HG03045 (cell line): ENCODE results near the gene MEFV.
"Not testable (repeated sequence)": the region's sequence is repeated elsewhere in the genome, so short reads cannot be mapped to it uniquely, and the experiment has no call there.

Experiments used
- ATAC-seq: cut with Tn5 transposase; IDR thresholded peaks from one replicate; pipeline ENCODE4 v1.9.1; 2021; ENCODE audit warnings: mild to moderate bottlenecking, moderate library complexity; ENCODE audit not compliant: unreplicated experiment

MEFV gene

DNA sequence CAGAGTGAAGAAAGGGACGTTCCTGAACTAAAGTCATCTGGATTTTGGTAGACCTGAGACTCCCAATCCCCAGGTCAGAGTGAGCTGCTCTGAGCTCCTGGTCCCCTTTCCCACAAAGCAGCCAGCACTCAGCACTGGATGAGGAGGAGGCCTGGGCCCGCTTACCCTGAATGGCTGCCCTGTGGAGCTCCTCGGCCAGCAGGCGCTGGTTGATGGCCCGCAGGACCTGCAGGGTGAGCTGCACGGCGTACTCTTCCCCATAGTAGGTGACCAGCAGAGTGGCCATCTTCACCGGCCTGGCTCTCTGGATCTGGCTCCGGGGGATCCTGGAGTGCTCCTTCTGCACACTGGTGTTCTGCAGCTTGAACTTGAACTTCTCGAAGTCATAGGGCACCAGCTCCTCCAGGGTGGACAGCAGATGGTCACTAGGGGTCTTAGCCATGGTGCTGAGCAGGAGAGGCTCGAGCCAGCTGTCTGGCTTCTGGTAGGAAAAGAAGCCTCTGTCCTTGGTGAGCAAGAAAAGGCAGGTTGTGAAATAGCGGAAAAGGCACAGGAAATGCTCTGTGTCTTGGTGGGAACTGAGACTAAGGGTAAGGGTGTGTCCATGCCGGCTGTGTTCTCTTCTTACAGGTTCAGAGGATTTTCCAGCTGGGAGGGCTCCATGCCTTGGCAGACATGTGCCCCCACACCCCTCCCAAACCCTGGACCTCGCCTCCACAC is at the start of gene MEFV:
Gene MEFV (minus strand): TSS at position 488 of the 720 bp plus-strand sequence. CDS start 46 bp downstream, at position 442.
- no peak for ATAC-seq

DNA sequence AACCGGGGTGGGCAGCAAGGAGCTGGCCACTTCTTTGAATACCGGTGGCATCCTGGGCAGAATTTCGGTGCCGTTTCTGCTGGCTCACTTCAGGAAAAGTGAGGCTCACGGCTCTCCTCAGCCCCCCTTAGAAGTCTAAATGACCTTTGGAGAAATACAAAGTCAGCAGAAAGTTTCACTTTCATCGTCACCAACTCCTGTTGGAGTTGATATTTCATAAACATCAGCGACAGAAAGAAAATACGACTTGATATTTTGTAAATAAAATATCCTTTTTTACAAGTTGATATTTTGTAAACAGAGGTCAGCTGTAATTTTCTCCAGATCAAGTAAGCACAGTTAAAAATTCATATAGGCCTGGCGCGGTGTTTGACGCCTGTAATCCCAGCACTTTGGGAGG is 49.6 kb upstream of the MEFV start:
- no peak for ATAC-seq

DNA sequence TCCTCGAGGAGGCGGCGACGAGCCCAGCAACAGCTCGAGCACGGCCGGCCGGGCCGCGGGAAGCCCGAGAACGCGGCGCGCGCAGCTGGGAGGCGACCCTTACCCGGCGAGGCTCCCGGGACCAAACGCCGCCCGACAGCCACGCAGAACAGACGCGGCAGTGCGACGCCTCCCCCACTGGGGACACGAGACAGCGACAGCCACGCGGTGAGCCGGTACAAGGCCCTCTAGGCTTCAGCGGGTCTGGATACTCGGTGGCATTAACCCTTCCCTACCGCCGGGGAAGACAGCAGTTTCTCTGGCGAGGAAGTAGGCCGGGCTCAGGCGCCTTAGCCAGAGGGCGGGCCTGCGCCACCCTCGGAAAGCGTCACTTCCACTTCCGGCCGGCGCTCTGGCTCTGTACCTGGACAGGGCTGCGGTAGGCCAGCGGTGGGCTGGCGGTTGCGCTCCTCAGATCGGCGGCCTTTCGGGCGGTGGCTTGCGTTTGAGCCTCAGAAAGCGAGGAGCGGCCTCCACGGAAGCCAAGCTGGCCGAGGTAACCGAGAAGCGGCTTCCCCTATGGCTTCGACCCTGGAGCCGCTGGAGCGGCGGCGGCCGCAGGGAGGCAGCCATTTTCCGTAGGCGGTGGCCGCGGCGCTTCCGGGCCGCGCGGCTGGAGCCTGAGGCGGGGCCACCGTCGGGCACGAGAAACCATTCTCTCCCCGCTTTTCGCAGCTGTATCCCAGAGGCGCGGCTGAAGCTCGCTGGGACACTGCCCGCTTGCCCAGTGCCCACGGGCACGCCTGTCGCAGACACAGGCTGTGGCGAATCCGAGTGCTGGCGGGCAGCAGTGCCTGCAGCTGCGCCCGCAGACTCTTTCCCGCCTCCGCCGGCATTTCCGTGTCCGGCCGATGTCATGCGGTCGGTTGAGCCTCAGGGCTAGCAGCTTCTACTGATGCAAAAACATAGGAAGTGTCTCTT is 49.0 kb upstream of the MEFV start, which contains the start of the genes TIGD7 and ZNF75A:
Gene TIGD7 (minus strand): TSS at position 322 of the 960 bp plus-strand sequence. CDS start 4,816 bp downstream, outside the sequence.
Gene ZNF75A (plus strand): TSS at position 389 of the 960 bp plus-strand sequence. CDS start 2,932 bp downstream, outside the sequence.
- peak; percentile 90 for ATAC-seq

GRCh38 chr16:3304370-3304769 is 47.9 kb upstream of the MEFV start:
- no peak for ATAC-seq

DNA sequence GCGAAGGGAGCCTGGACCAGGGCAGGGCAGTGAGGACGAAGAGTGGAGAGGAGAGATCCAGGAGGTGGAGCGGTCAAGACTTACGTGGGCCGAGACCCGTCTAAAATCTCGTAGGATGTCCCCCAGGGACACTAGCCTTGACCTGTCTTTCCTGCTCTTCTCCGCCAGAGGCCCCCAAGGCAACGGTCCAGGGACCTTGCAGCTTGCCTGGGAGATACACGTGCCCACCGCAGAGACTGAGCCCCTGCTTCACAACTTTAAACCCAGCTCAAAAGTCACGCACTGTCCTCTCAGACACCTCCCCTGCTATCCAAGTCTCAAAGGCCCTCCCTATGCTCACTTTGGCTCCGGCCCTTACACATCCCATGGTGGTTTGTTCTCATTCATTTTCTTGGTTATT is 39.4 kb upstream of the MEFV start:
- no peak for ATAC-seq

GRCh38 chr16:3295209-3295608 is 38.8 kb upstream of the MEFV start:
- no peak for ATAC-seq

GRCh38 chr16:3292604-3293003 is 36.2 kb upstream of the MEFV start:
- ATAC-seq = no peak

GRCh38 chr16:3289998-3290673 is 33.7 kb upstream of the MEFV start:
- no peak for ATAC-seq

- no peak for ATAC-seq
Observed at GRCh38 chr16:3285131-3285530, 28.7 kb upstream of the MEFV start.

DNA sequence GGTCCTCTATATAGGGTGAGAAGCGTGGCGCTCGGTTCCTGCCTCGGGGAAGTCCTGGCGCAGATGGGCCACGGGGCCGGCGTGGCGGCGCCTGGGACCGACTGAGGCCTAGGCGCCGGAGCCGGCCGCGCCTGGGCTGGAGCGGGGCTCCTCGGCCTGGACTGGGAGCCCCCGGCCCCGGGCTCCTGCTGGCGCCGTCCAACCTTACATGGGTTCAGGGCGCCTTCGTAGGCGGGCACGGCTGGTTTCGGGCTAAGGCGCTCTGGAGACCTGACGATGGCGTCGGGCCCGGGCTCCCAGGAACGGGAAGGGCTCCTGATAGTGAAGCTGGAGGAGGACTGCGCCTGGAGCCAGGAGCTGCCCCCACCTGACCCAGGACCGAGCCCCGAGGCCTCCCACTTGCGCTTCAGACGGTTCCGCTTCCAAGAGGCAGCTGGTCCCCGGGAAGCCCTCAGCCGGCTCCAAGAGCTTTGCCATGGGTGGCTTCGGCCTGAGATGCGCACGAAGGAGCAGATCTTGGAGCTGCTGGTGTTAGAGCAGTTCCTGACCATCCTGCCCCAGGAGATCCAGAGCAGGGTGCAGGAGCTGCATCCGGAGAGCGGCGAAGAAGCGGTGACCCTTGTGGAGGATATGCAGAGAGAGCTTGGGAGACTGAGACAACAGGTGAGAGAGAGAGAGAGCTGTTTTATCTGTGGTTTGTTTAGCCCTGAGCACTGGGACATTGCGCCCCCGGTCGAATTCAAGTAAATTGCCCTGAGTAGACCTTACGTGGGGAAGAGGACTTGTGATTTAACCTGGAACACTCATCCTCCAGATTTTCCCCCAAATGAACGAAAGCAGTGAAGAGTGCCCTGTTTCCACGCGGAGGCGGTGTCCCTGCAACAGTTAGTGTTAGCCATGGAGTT is 27.4 kb upstream of the MEFV start:
- ATAC-seq = no peak

GRCh38 chr16:3282730-3283542 is 26.5 kb upstream of the MEFV start, which contains the start of gene ZNF263:
TSS of gene ZNF263 (plus strand) at chr16:3283491. CDS start at chr16:3283819, 328 bp downstream.
- ATAC-seq = peak; percentile 75

DNA sequence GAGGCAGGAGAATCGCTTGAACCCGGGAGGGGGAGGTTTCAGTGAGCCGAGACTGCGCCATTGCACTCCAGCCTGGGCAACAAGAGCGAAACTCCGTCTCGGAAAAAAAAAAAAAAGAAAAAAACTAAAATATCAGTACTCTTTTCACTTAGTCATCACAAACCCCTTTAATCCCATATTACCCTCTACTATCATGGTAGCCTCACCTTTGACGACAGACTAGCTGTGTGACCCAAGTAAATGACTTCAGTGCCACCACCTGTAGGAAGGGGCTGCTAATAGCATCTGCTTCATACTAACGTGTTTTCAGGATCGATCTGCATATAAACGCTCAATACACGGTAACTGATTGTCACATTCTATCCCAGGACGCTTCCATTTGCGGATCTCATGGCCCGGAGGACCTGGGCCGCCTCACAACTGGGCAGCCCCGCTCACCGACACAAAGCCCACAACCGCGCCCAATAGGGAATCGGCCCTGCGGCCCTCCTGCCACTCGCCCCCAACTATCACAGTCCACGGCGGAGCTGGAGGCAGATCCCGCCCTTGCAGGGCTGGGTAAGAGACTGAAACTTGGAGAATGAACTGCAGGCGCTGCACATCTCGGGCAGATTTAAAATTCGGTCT is 25.8 kb upstream of the MEFV start:
- ATAC-seq = peak; percentile 18

- ATAC-seq = no peak
Observed at GRCh38 chr16:3281222-3281820, 24.9 kb upstream of the MEFV start.

GRCh38 chr16:3276679-3277078 is 20.2 kb upstream of the MEFV start:
- ATAC-seq = no peak

- ATAC-seq = no peak
Observed at GRCh38 chr16:3274947-3275346, 18.5 kb upstream of the MEFV start.

GRCh38 chr16:3274490-3274889 is 18.1 kb upstream of the MEFV start:
- ATAC-seq = no peak

GRCh38 chr16:3271281-3271680 is 14.8 kb upstream of the MEFV start:
- ATAC-seq = not testable (repeated sequence)

DNA sequence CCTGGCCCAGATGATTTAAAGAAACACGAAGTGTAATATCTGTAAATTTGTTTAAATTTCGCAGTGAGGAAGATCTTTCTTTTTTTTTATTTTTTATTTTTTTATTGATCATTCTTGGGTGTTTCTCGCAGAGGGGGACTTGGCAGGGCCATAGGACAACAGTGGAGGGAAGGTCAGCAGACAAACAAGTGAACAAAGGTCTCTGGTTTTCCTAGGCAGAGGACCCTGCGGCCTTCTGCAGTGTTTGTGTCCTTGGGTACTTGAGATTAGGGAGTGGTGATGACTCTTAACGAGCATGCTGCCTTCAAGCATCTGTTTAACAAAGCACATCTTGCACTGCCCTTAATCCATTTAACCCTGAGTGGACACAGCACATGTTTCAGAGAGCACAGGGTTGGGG is 14.3 kb upstream of the MEFV start:
- ATAC-seq = not testable (repeated sequence)
